ENCODE measurements around the gene GCFC2. TPM values are rescaled to one million over a fixed set of nuclear protein-coding genes. Genes with fewer than 3 reads are reported as not detected.
"Not testable (repeated sequence)": the region's sequence is repeated elsewhere in the genome, so short reads cannot be mapped to it uniquely, and the experiment has no call there.

Gene GCFC2
- total RNA-seq, 1 donor from 2014 or later, result 35.6 TPM

DNA sequence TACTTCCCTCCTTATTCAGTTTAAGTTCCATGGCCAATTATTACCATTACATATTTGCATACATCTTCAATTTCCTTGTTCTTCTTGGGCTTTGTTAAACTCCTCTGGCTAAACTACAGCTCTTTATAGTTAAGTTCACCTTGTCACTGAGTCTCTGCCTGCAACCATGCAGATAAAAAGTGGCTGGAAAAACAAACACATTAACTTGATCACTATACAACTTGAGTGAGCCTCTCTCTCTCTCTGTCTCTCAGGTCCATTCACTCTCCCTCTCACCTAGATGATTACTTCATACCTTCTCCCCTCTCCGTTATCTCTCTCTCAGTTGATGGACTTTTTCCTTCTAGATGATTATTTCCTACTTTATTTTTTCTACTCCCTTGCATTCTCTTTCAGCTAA, 30.3 kb downstream of the GCFC2 start:
- Histone ChIP-seq H3K36me3 (peaks cover 0 to 8% of the 10 kb centered on the region in 2 donors), H3K27me3 (no peaks in the 10 kb centered on the region), H3K4me1 (no peaks in the 10 kb centered on the region), H3K4me3 (no peak overlapping the region), H3K9me3 (no peaks in the 10 kb centered on the region), H3K27ac (no peak overlapping the region)
- no peak for DNase-seq (ENCODE audit: extremely low spot score in 2 of 2)
- TF ChIP-seq, protein P1, sequence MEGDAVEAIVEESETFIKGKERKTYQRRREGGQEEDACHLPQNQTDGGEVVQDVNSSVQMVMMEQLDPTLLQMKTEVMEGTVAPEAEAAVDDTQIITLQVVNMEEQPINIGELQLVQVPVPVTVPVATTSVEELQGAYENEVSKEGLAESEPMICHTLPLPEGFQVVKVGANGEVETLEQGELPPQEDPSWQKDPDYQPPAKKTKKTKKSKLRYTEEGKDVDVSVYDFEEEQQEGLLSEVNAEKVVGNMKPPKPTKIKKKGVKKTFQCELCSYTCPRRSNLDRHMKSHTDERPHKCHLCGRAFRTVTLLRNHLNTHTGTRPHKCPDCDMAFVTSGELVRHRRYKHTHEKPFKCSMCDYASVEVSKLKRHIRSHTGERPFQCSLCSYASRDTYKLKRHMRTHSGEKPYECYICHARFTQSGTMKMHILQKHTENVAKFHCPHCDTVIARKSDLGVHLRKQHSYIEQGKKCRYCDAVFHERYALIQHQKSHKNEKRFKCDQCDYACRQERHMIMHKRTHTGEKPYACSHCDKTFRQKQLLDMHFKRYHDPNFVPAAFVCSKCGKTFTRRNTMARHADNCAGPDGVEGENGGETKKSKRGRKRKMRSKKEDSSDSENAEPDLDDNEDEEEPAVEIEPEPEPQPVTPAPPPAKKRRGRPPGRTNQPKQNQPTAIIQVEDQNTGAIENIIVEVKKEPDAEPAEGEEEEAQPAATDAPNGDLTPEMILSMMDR (IDR thresholded peaks at IDR 0.05), result no peak
- TF ChIP-seq POLR2AphosphoS5 (IDR thresholded peaks at IDR 0.05; ENCODE audit: insufficient read depth in 1 of 2, low read depth in 1 of 2) (no peak), POLR2A (IDR thresholded peaks at IDR 0.05) (no peak)
- intact Hi-C loops (cut with DNase I), result no loop called here

DNA sequence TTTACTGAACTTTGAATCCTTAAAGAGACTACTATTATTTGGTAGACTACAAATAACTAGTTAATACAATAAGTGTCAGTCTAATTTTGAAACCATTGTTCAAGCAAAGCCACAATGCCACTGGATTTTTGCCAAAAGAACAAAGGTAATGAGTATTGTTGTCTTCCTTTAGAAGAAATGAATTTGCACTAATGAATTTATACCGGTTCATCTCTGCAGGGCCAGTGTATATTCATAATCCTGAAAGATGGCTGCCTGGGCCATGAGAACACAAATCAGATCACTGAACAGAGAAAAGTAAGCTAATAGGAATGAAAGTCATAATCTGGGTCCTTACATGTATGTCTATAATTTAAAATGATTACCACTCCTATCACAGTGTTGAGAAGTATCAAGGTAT, 31.2 kb downstream of the GCFC2 start:
- Histone ChIP-seq H3K4me1 (no peaks in the 10 kb centered on the region), H3K27ac (no peak overlapping the region), H3K9me3 (no peaks in the 10 kb centered on the region), H3K27me3 (no peaks in the 10 kb centered on the region), H3K4me3 (no peak overlapping the region), H3K36me3 (peaks cover 0 to 6% of the 10 kb centered on the region in 2 donors)
- intact Hi-C loops (cut with DNase I), result no loop called here
- TF ChIP-seq POLR2A (IDR thresholded peaks at IDR 0.05), result no peak
- TF ChIP-seq, protein P1 (IDR thresholded peaks at IDR 0.05), result no peak
- TF ChIP-seq POLR2AphosphoS5 (IDR thresholded peaks at IDR 0.05; ENCODE audit: insufficient read depth in 1 of 2, low read depth in 1 of 2), result no peak
- no peak for DNase-seq (ENCODE audit: extremely low spot score in 2 of 2)

DNA sequence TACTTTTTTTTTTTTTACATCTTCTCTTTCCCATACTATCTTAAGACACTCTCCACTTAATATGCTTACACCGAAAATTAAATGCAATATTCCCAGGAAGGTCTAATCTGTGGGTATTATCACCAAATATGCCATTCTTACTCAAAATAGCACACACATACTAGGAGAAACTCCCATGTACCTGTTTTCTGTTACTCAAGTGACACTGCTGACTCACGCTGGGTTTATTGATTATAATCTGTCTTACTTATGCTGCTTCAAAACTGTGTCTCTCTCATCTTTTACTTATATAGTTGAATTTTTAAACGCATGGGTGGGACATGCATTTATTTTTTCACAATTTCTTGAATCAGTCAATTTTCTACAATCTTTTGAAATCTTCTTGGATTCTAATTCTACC, 34.3 kb downstream of the GCFC2 start:
- peaks cover 0 to 10% of the 10 kb centered on the region in 2 donors for H3K36me3 ChIP-seq
- no peak for TF ChIP-seq POLR2A (IDR thresholded peaks at IDR 0.05)
- TF ChIP-seq POLR2AphosphoS5 (IDR thresholded peaks at IDR 0.05; ENCODE audit: insufficient read depth in 1 of 2, low read depth in 1 of 2), result no peak
- TF ChIP-seq, protein P1 (IDR thresholded peaks at IDR 0.05), result no peak
- intact Hi-C loops (cut with DNase I), result no loop called here
- no peak overlapping the region for H3K4me3 ChIP-seq
- no peaks in the 10 kb centered on the region for H3K27me3 ChIP-seq
- DNase-seq (ENCODE audit: extremely low spot score in 2 of 2), result no peak
- H3K4me1 ChIP-seq, result no peaks in the 10 kb centered on the region
- no peaks in the 10 kb centered on the region for H3K9me3 ChIP-seq
- no peak overlapping the region for H3K27ac ChIP-seq

DNA sequence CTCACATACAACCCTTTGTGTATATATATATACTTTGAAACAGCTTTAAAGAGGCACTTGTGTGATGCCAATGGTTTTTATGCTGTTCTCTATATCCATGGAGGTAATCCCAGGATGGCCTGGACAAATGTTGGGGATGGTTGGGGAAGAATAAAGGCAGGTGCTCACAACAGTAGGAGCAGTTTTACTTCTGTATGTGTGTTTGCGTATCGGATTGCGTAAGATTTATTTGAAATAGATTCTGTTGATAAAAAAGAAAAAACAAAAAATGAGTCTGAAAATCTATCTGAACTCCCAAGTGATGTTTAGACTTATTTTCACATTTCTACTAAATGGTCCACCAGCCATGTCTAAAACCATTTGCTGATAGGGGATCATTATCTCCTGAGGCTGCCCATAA, 34.8 kb downstream of the GCFC2 start:
- H3K36me3 ChIP-seq, result peaks cover 0 to 10% of the 10 kb centered on the region in 2 donors
- H3K4me1 ChIP-seq, result no peaks in the 10 kb centered on the region
- H3K4me3 ChIP-seq, result no peak overlapping the region
- no peak for DNase-seq (ENCODE audit: extremely low spot score in 2 of 2)
- H3K27me3 ChIP-seq, result no peaks in the 10 kb centered on the region
- no peaks in the 10 kb centered on the region for H3K9me3 ChIP-seq
- TF ChIP-seq, protein P1 (IDR thresholded peaks at IDR 0.05), result no peak
- TF ChIP-seq POLR2AphosphoS5 (IDR thresholded peaks at IDR 0.05; ENCODE audit: insufficient read depth in 1 of 2, low read depth in 1 of 2) (no peak), POLR2A (IDR thresholded peaks at IDR 0.05) (no peak)
- no peak overlapping the region for H3K27ac ChIP-seq
- intact Hi-C loops (cut with DNase I), result no loop called here

DNA sequence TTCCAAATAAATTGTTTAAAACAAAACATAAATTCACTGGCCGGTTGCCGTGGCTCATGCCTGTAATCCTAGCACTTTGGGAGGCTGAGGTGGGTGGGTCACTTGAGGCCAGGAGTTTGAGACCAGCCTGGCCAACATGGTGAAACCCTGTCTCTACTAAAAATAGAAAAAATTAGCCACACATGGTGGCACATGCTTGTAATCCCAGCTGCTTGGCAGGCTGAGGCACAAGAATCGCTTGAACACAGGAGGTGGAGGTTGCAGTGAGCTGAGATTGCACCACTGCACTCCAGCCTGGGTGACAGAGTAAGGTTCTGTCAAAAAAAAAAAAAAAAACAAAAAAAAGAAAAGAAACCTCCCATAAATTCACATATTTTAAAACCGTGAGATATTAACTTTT, 35.3 kb downstream of the GCFC2 start:
- peaks cover 0 to 13% of the 10 kb centered on the region in 2 donors for H3K36me3 ChIP-seq
- intact Hi-C loops (cut with DNase I); H3K9me3 ChIP-seq; H3K27me3 ChIP-seq; H3K4me1 ChIP-seq; H3K4me3 ChIP-seq; DNase-seq (ENCODE audit: extremely low spot score in 2 of 2); H3K27ac ChIP-seq: not testable (repeated sequence)

DNA sequence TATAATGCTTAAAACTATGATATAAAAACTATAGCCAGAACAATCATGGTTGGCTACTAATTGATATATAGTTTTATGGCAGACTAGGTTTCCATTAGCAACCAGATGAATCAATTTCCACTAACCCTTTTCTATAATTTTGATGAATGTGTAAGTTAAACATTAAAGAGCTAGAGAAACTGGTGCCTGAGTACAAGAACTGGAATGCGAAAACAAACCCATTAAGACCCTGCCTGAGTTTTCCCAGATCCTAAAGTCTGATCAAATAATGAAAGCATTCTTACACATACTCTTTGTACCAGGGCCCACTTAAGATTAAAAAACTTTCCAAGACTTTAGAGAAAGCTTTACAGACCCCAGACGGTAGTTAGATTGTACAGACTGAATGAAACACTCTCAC, 42.8 kb downstream of the GCFC2 start:
- no peak for TF ChIP-seq POLR2AphosphoS5 (IDR thresholded peaks at IDR 0.05; ENCODE audit: insufficient read depth in 1 of 2, low read depth in 1 of 2)
- TF ChIP-seq POLR2A (IDR thresholded peaks at IDR 0.05), result no peak
- TF ChIP-seq, protein P1 (IDR thresholded peaks at IDR 0.05), result no peak
- peaks cover 0 to 41% of the 10 kb centered on the region in 2 donors for H3K36me3 ChIP-seq
- no peak overlapping the region for H3K27ac ChIP-seq

More for the DNA sequence above, 42.8 kb downstream of the GCFC2 start:
- Histone ChIP-seq H3K27me3 (no peaks in the 10 kb centered on the region), H3K4me1 (no peaks in the 10 kb centered on the region), H3K4me3 (no peak overlapping the region), H3K9me3 (no peaks in the 10 kb centered on the region)
- intact Hi-C loops (cut with DNase I), result no loop called here
- DNase-seq (ENCODE audit: extremely low spot score in 2 of 2), result no peak

Data from vagina (tissue), 2 donors.